GM19035 (cell line): ENCODE data around the gene SBK3.
"Not testable (repeated sequence)": the region's sequence is repeated elsewhere in the genome, so short reads cannot be mapped to it uniquely, and the experiment has no call there.

Experiments used
- ATAC-seq: cut with Tn5 transposase; IDR thresholded peaks from one replicate; pipeline ENCODE4 v1.9.1; 2021; ENCODE audit not compliant: unreplicated experiment

SBK3 gene

DNA sequence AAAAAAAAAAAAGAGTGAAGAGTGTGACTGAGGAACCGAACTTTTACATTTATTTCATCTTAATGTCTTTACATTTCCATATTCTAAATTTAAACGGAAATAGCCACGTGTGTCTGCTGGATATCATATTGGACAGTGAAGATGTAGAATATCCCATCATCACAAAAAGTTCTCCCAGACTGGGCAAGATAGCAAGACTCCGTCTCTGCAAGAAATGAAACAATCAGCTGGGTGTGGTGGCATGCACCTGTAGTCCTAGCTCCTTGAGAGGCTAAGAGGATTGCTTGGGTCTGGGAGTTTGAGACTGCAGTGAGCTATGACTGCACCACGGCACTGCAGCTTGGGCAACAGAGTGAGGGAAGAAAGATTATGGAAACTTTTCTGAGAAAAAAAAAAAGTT, 31.4 kb upstream of the SBK3 start:
- ATAC-seq = no peak

GRCh38 chr19:55573929-55574328, 28.6 kb upstream of the SBK3 start:
- ATAC-seq = not testable (repeated sequence)

- not testable (repeated sequence) for ATAC-seq
Observed at GRCh38 chr19:55569477-55569876, 24.1 kb upstream of the SBK3 start.

GRCh38 chr19:55567708-55568328, 22.5 kb upstream of the SBK3 start:
- ATAC-seq = no peak

DNA sequence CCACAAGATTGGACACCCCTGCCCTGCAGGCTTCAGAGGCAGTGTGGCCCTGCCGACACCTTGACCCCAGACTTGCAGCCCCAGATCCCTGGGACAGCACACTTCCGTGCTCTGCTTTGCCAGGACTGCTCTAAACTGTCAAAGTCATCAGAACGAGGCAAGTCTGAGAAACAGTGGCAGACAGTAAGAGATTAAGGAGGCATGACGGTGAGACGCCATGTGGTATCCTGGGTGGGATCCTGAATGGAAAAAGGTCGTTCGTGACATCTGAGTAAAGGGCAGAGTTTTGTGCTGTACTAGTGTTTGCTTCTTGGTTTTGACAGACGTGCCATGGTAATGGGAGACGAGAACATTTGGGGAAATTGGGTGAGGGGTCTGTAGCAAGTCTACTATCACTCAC, 21.5 kb upstream of the SBK3 start:
- ATAC-seq = no peak

- no peak for ATAC-seq
Observed at GRCh38 chr19:55563261-55563690, 17.9 kb upstream of the SBK3 start.

- no peak for ATAC-seq
Observed at GRCh38 chr19:55559684-55560083, 14.3 kb upstream of the SBK3 start.

DNA sequence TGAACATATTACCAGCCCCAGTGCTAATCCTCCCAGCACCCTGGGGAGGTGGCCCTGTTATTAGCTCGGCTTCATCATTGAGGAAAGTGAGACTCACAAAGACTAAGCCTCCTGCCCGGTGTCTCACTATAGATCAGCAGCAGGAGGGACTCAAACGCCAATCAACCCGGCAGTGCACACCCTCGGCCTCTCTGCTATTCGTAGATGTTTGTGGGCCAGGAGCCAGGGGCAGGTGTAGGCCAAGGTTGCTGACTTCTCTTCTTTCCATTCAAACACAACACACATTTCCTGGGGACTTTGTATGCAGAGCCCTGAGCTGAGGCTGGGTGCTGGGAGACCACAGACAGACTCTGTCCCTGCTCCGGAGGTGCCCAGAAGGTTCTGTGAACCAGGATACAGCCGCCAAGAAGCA, 9.4 kb upstream of the SBK3 start:
- no peak for ATAC-seq

DNA sequence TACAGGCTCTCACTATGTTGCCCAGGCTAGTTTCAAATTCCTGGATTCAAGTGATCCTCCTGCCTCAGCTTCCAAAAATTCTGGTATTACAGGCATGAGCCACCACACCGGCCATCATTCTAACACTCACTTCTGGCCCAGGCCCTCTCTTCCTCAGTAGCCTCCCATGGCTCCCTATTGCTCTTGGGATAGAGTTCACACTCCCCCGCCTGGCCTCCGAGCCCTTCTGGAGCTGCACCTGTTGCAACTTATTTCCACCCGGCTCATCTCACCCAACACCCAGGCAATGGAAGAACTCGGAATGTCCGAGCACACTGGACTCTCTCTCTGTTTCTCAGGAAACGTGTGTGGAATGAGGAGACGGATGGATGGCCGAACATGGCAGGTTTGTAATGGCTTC, 9.0 kb upstream of the SBK3 start:
- no peak for ATAC-seq

DNA sequence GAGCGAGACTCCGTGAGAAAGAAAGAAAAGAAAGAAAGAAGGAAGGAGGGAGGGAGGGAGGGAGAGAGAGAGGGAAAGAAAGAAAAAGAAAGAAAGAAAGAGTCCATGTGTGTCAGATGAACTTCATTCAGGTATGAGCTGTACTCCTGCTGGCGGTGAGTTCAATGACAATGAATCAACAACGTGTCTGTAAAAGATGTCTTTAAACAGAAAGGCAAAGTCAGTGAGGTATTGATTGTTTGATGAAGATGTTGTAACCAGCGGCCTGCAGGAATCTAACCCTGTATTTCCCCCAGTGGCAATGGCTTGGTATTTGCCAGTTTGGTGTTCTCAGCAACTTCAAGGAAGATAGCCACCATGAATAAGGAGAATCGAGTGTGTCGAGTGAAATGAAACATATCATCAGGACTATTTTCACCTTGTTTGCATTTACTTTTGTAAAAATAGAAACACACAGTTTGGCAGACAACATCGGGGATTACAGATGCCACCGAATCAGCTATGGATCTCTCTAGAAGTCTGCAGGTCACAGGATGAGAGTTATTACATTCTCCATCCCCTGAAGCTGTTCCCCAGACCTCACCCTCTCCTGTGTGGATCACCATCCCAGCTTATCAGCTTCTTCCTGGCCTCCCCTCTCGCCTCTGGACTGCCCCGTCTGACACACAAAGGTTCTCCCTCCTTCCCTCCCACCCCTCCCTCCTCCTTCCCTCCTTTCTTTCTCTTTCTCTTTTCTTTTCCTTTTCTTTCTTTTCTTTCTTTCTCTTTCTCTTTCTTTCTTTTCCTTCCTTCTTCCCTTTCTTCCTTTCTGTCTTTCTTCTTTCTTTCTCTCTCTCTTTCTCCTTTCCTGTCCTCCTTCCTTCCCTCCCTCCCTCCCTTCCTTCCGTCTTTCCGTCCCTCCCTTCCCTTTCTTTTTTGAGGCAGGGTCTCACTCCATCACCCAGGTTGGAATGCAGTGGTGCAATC, 8.2 kb upstream of the SBK3 start:
- ATAC-seq = no peak

GRCh38 chr19:55552620-55553019, 7.3 kb upstream of the SBK3 start:
- ATAC-seq = no peak

DNA sequence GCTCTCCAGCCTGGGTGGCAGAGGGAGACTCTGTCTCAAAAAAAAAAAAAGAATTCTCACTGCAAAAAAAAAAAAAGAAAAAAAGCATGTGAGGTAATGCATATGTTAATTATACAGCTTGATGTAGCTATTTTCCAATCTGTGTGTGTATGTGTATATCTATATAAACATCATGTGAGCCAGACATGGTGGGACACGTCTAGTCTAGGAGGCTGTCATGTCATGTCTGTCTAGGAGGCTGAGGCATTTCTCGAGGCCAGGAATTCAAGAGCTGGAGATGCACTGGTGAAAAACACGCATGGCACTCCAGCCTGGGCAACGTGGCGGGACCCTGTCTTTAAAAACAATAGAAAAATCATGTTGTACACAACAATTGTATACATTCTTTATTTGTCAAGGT, 6.9 kb upstream of the SBK3 start:
- no peak for ATAC-seq

GRCh38 chr19:55550321-55550650, 4.9 kb upstream of the SBK3 start:
- no peak for ATAC-seq

- no peak for ATAC-seq
Observed at GRCh38 chr19:55549500-55550320, 4.4 kb upstream of the SBK3 start.

GRCh38 chr19:55546822-55547614, 1.7 kb upstream of the SBK3 start:
- ATAC-seq = no peak

- ATAC-seq = no peak
Observed at GRCh38 chr19:55546011-55546410, 668 bp upstream of the SBK3 start.

DNA sequence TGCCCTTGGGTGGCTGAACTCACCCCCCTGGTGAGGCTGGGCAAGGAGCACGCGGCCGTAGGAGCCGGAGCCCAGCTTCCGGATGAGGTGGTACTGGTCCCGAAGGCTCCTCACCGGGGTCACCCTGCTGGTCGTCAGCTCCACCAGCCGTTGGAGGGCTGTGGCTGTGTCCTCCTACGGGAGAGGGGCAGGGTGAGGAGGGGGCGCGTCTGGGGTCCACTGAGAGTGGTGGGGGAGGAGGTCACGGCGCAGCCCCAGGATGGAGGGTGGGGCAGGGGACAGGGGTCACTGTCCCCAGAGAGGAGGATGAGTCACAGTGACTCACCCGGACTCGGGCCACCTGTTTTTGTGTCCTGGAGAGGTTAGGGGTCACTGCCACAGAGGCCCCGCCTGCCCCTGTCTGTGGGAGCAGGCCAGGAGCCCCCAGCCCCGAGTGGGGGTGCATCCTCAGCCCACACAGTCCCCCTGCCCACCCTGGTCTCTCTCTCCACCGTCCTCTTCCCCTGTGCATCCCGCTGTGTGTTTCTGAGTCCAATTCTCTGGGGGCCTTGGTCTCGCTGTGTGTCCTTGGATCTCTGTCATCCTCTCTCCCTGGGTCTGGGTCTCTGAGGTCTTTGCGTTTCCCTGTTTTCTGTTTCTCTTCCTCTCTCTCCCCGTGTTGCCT, 435 bp downstream of the SBK3 start:
- ATAC-seq = no peak

DNA sequence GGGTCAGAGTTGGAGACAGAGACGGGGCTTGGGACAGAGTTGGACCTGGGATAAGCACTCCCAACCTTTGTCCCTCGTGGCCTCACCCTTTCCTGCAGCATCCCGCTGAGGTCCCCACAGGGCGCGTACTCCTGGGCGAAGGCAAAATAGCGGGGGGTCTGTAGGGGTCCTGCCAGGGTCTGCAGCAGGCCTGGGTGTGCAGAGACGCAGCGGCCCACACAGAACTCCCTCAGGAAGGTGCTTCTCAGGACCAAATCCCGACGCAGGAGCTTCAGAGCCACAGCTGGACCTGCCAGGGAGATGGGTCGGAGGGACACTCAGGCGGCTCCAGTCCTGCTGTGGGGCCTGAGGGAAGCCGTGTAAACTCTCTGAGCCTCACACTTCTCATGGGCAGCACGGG, 1.3 kb downstream of the SBK3 start:
- no peak for ATAC-seq

GRCh38 chr19:55543567-55543966, 1.8 kb downstream of the SBK3 start:
- ATAC-seq = no peak

- ATAC-seq = no peak
Observed at GRCh38 chr19:55542292-55542855, 3.0 kb downstream of the SBK3 start.
